Stimulated activated naive B cell treated with anti-CD40 and anti-IgM and Interleukin-4, amounts not matched to agents 10 μg/mL and 1 μg/mL and 100 μg/mL, for 72 hours (primary cell): ENCODE results near the gene SDSL.

ENCODE experiments used
- ATAC-seq, 2 donors: fragments of 150-1000 bp; cut with Tn5 transposase; replicated peaks; 2 replicates each; pipeline ENCODE4 v1.10.0; 2021; ENCODE audit warnings: moderate library complexity in 1 of 2
- DNase-seq: peaks from one replicate; pipeline ENCODE4 v3.0.0; 2021
- H3K27ac Mint-ChIP-seq: one replicate; pipeline ENCODE4 v1.8.0; 2022; ENCODE audit warnings: mild to moderate bottlenecking, mixed read lengths
- H3K27me3 Mint-ChIP-seq, 2 donors: one replicate each; pipeline ENCODE4 v1.8.0; 2022; ENCODE audit warnings: mixed read lengths in 2 of 2
- H3K36me3 Mint-ChIP-seq, 2 donors: one replicate each; pipeline ENCODE4 v1.8.0; 2022; ENCODE audit warnings: mixed read lengths in 2 of 2, mild to moderate bottlenecking in 1 of 2
- H3K4me1 Mint-ChIP-seq, 2 donors: one replicate each; pipeline ENCODE4 v1.8.0; 2022; ENCODE audit warnings: mixed read lengths in 2 of 2, mild to moderate bottlenecking in 1 of 2
- H3K4me3 Mint-ChIP-seq, 2 donors: one replicate each; pipeline ENCODE4 v1.8.0; 2022; ENCODE audit warnings: mild to moderate bottlenecking in 2 of 2, mixed read lengths in 2 of 2, moderate library complexity in 1 of 2
- H3K9me3 Mint-ChIP-seq, 2 donors: one replicate each; pipeline ENCODE4 v1.8.0; 2022; ENCODE audit warnings: mixed read lengths in 2 of 2, mild to moderate bottlenecking in 1 of 2

SDSL gene

GRCh38 chr12:113391145-113391544 is 31.0 kb upstream of the SDSL start:
- H3K27ac Mint-ChIP-seq: no peak overlapping the region
- no peaks in the 10 kb centered on the region for H3K4me1 Mint-ChIP-seq
- no peak for DNase-seq
- no peaks in the 10 kb centered on the region for H3K9me3 Mint-ChIP-seq
- ATAC-seq: no peak
- H3K27me3 Mint-ChIP-seq: no peaks in the 10 kb centered on the region
- H3K36me3 Mint-ChIP-seq: peaks cover 27 to 28% of the 10 kb centered on the region in 2 donors
- no peak overlapping the region for H3K4me3 Mint-ChIP-seq

- Mint-ChIP-seq H3K4me1 (no peaks in the 10 kb centered on the region), H3K27me3 (no peaks in the 10 kb centered on the region), H3K9me3 (no peaks in the 10 kb centered on the region), H3K4me3 (no peak overlapping the region), H3K36me3 (peaks cover 23 to 28% of the 10 kb centered on the region in 2 donors), H3K27ac (no peak overlapping the region)
- DNase-seq: no peak
- no peak for ATAC-seq
These were observed 30.4 kb upstream of the SDSL start for GRCh38 chr12:113391650-113392337.

- Mint-ChIP-seq H3K27me3 (peaks cover 2 to 3% of the 10 kb centered on the region in 2 donors), H3K4me3 (no peak overlapping the region), H3K36me3 (peaks cover 18 to 23% of the 10 kb centered on the region in 2 donors), H3K9me3 (no peaks in the 10 kb centered on the region), H3K27ac (no peak overlapping the region), H3K4me1 (peaks cover under 1 to 4% of the 10 kb centered on the region in 2 donors)
- DNase-seq: no peak
- ATAC-seq: no peak
These were observed 29.7 kb upstream of the SDSL start for GRCh38 chr12:113392520-113392919.

GRCh38 chr12:113392988-113393579 is 29.1 kb upstream of the SDSL start:
- peaks cover 3 to 9% of the 10 kb centered on the region in 2 donors for H3K4me1 Mint-ChIP-seq

GRCh38 chr12:113393749-113394148 is 28.4 kb upstream of the SDSL start:
- H3K4me1 Mint-ChIP-seq: peaks cover 5 to 9% of the 10 kb centered on the region in 2 donors
- H3K4me3 Mint-ChIP-seq: no peak overlapping the region
- peaks cover 8 to 13% of the 10 kb centered on the region in 2 donors for H3K36me3 Mint-ChIP-seq
- H3K9me3 Mint-ChIP-seq: no peaks in the 10 kb centered on the region
- H3K27me3 Mint-ChIP-seq: peaks cover 6 to 15% of the 10 kb centered on the region in 2 donors
- no peak for DNase-seq
- H3K27ac Mint-ChIP-seq: no peak overlapping the region
- no peak for ATAC-seq

More at GRCh38 chr12:113392988-113393579, 29.1 kb upstream of the SDSL start:
- ATAC-seq: no peak
- H3K9me3 Mint-ChIP-seq: no peaks in the 10 kb centered on the region
- H3K27ac Mint-ChIP-seq: no peak overlapping the region
- peaks cover 6 to 8% of the 10 kb centered on the region in 2 donors for H3K27me3 Mint-ChIP-seq
- no peak overlapping the region for H3K4me3 Mint-ChIP-seq
- H3K36me3 Mint-ChIP-seq: peaks cover 14 to 18% of the 10 kb centered on the region in 2 donors
- DNase-seq: no peak

- H3K4me3 Mint-ChIP-seq: no peak overlapping the region
- peaks cover 16 to 29% of the 10 kb centered on the region in 2 donors for H3K27me3 Mint-ChIP-seq
- H3K9me3 Mint-ChIP-seq: no peaks in the 10 kb centered on the region
- peaks cover 5 to 9% of the 10 kb centered on the region in 2 donors for H3K4me1 Mint-ChIP-seq
- H3K36me3 Mint-ChIP-seq: peaks cover 5 to 11% of the 10 kb centered on the region in 2 donors
- no peak for DNase-seq
- no peak for ATAC-seq
- H3K27ac Mint-ChIP-seq: no peak overlapping the region
These were observed 27.1 kb upstream of the SDSL start for GRCh38 chr12:113395119-113395518.

- Mint-ChIP-seq H3K4me1 (peaks cover 5 to 9% of the 10 kb centered on the region in 2 donors), H3K9me3 (no peaks in the 10 kb centered on the region), H3K36me3 (peaks cover 5 to 11% of the 10 kb centered on the region in 2 donors), H3K4me3 (no peak overlapping the region), H3K27me3 (peaks cover 21 to 35% of the 10 kb centered on the region in 2 donors), H3K27ac (no peak overlapping the region)
- ATAC-seq (no peak), DNase-seq (no peak)
These were observed 26.0 kb upstream of the SDSL start for GRCh38 chr12:113396200-113396599.

- Mint-ChIP-seq H3K27ac (no peak overlapping the region), H3K36me3 (peaks cover under 1 to 7% of the 10 kb centered on the region in 2 donors), H3K4me3 (no peak overlapping the region), H3K27me3 (peaks cover 21 to 35% of the 10 kb centered on the region in 2 donors), H3K9me3 (no peaks in the 10 kb centered on the region), H3K4me1 (peaks cover 5 to 9% of the 10 kb centered on the region in 2 donors)
- ATAC-seq (no peak), DNase-seq (no peak)
These were observed 25.2 kb upstream of the SDSL start for GRCh38 chr12:113396828-113397496.

- ATAC-seq (no peak), DNase-seq (no peak)
- Mint-ChIP-seq H3K4me3 (no peak overlapping the region), H3K4me1 (peaks cover 5 to 9% of the 10 kb centered on the region in 2 donors), H3K27me3 (peaks cover 21 to 37% of the 10 kb centered on the region in 2 donors), H3K9me3 (no peaks in the 10 kb centered on the region), H3K36me3 (peaks cover 0 to 6% of the 10 kb centered on the region in 2 donors), H3K27ac (peak overlapping the region; percentile 47)
These were observed 24.5 kb upstream of the SDSL start for GRCh38 chr12:113397497-113398197.

- Mint-ChIP-seq H3K4me1 (peaks cover 5 to 9% of the 10 kb centered on the region in 2 donors), H3K9me3 (no peaks in the 10 kb centered on the region), H3K4me3 (no peak overlapping the region), H3K36me3 (peaks cover 0 to 2% of the 10 kb centered on the region in 2 donors), H3K27ac (no peak overlapping the region), H3K27me3 (peaks cover 21 to 40% of the 10 kb centered on the region in 2 donors)
- no peak for ATAC-seq
- no peak for DNase-seq
These were observed 23.6 kb upstream of the SDSL start for GRCh38 chr12:113398346-113399290.

- H3K4me1 Mint-ChIP-seq: peaks cover 5 to 17% of the 10 kb centered on the region in 2 donors
- H3K27me3 Mint-ChIP-seq: peaks cover 21 to 42% of the 10 kb centered on the region in 2 donors
- no peaks in the 10 kb centered on the region for H3K9me3 Mint-ChIP-seq
- ATAC-seq (no peak), DNase-seq (no peak)
- no peak overlapping the region for H3K27ac Mint-ChIP-seq
- no peaks in the 10 kb centered on the region for H3K36me3 Mint-ChIP-seq
- H3K4me3 Mint-ChIP-seq: no peak overlapping the region
These were observed 22.7 kb upstream of the SDSL start for GRCh38 chr12:113399490-113399889.

- Mint-ChIP-seq H3K27me3 (peaks cover 21 to 45% of the 10 kb centered on the region in 2 donors), H3K4me3 (no peak overlapping the region), H3K9me3 (no peaks in the 10 kb centered on the region), H3K4me1 (peaks cover 5 to 18% of the 10 kb centered on the region in 2 donors), H3K36me3 (no peaks in the 10 kb centered on the region), H3K27ac (no peak overlapping the region)
- ATAC-seq (no peak), DNase-seq (no peak)
These were observed 21.8 kb upstream of the SDSL start for GRCh38 chr12:113400362-113400761.
